HepG2 (cell line): ENCODE results near the gene ZNF30. TPM values are rescaled to one million over a fixed set of nuclear protein-coding genes. Genes with fewer than 3 reads are reported as not detected.
A peak's percentile ranks its signal among the peaks of the same experiment; 100 is the strongest.

Source experiments
- CREM ChIP-seq, 2 experiments: sonication (generic) in 1 of 2; formaldehyde crosslinking in 1 of 2; IDR thresholded peaks; 2 replicates each; pipeline versions ENCODE4 v1.4.0 to v1.6.1; 2016 to 2020; ENCODE audit warnings: antibody characterized with exemption in 1 of 2, mild to moderate bottlenecking in 1 of 2, missing genetic modification reagents in 1 of 2
- EEA1 ChIP-seq: sonication (generic); formaldehyde crosslinking; IDR thresholded peaks from 2 replicates; pipeline ENCODE4 v1.5.1; 2020; ENCODE audit warnings: mild to moderate bottlenecking, missing genetic modification reagents, borderline replicate concordance
- FOXM1 ChIP-seq: sonication (generic); formaldehyde crosslinking; IDR thresholded peaks from 2 replicates; pipeline ENCODE4 v1.5.0; 2020; ENCODE audit warnings: missing genetic modification reagents
- HNRNPK ChIP-seq: fragments of 200-400 bp; formaldehyde crosslinking; IDR thresholded peaks from 2 replicates; pipeline ENCODE4 v1.6.1; 2018; ENCODE audit warnings: low read length, low read depth, moderate library complexity, mild to moderate bottlenecking; ENCODE audit not compliant: poor library complexity, severe bottlenecking
- MTA3 ChIP-seq: sonication (generic); formaldehyde crosslinking; IDR thresholded peaks from 2 replicates; pipeline ENCODE4 v1.4.0; 2020; ENCODE audit warnings: missing genetic modification reagents
- RORA ChIP-seq: sonication (generic); formaldehyde crosslinking; IDR thresholded peaks from 2 replicates; pipeline ENCODE4 v1.5.0; 2020; ENCODE audit warnings: mild to moderate bottlenecking, missing genetic modification reagents, moderate library complexity
- SMAD3 ChIP-seq: sonication (generic); formaldehyde crosslinking; IDR thresholded peaks from 2 replicates; pipeline ENCODE4 v1.4.0; 2020; ENCODE audit warnings: missing genetic modification reagents
- SRSF4 ChIP-seq: fragments of 200-400 bp; formaldehyde crosslinking; IDR thresholded peaks from one replicate; pipeline ENCODE4 v1.6.1; 2018; ENCODE audit warnings: mild to moderate bottlenecking, low read depth, low read length, moderate library complexity; ENCODE audit not compliant: poor library complexity, severe bottlenecking
- ZBTB7B ChIP-seq: sonication (generic); formaldehyde crosslinking; IDR thresholded peaks from 2 replicates; pipeline ENCODE4 v1.4.0; 2020; ENCODE audit warnings: missing genetic modification reagents
- ZFY ChIP-seq: sonication (generic); formaldehyde crosslinking; IDR thresholded peaks from 2 replicates; pipeline ENCODE4 v1.4.0; 2020; ENCODE audit warnings: missing genetic modification reagents
- ZNF33B ChIP-seq: sonication (generic); formaldehyde crosslinking; IDR thresholded peaks from 2 replicates; pipeline ENCODE4 v1.5.1; 2020; ENCODE audit warnings: mild to moderate bottlenecking, missing genetic modification reagents
- ZNF598 ChIP-seq: sonication (generic); formaldehyde crosslinking; IDR thresholded peaks from 2 replicates; pipeline ENCODE4 v1.5.1; 2020; ENCODE audit warnings: mild to moderate bottlenecking, missing genetic modification reagents, borderline replicate concordance
- ZNF737 ChIP-seq: sonication (generic); formaldehyde crosslinking; IDR thresholded peaks from 2 replicates; pipeline ENCODE4 v1.5.0; 2020; ENCODE audit warnings: missing genetic modification reagents, mild to moderate bottlenecking, borderline replicate concordance
- polyA plus RNA-seq, 8 experiments: library from polyadenylated mRNA; depleted of rRNA in 3 of 8; stranded (reverse) in 7 of 8; unstranded in 1 of 8; fragments of >200 nt; fragmentation: Illumina TruSeq in 4 of 8; extraction: Trizol in 4 of 8; gene quantifications; 2 replicates each; pipeline versions ENCODE4 v1.2.1 to v1.2.3, GENCODE V29; 2011 to 2016; ENCODE audit warnings: low read depth in 4 of 8, missing spikeins in 1 of 8, mixed read lengths in 1 of 8; ENCODE audit not compliant: insufficient read depth in 1 of 8
- total RNA-seq, 5 experiments: library from RNA; depleted of rRNA; stranded (reverse); fragments of >200 nt; fragmentation: Illumina TruSeq; extraction: Trizol; gene quantifications; 2 replicates each; pipeline ENCODE4 v1.2.3, GENCODE V29; 2016; ENCODE audit warnings: low read depth in 1 of 5
- TF ChIP-seq, protein P1 (sequence below): sonication (generic); formaldehyde crosslinking; IDR thresholded peaks from 2 replicates; pipeline ENCODE4 v1.4.0; 2020; ENCODE audit warnings: low read depth, missing genetic modification reagents
- TF ChIP-seq, protein P2 (sequence below): sonication (generic); formaldehyde crosslinking; IDR thresholded peaks from 2 replicates; pipeline ENCODE4 v1.4.0; 2020; ENCODE audit warnings: missing genetic modification reagents
- TF ChIP-seq, protein P3 (sequence below): sonication (generic); formaldehyde crosslinking; IDR thresholded peaks from 2 replicates; pipeline ENCODE4 v1.8.0; 2022; ENCODE audit warnings: mild to moderate bottlenecking, missing genetic modification reagents; ENCODE audit not compliant: insufficient replicate concordance

ZNF30 gene
- total and polyA plus RNA-seq, 2 of the 13 experiments (the other 11 are each of a cell fraction or from before 2014, with no cell fraction given) = 2.3 to 4.4 TPM

DNA sequence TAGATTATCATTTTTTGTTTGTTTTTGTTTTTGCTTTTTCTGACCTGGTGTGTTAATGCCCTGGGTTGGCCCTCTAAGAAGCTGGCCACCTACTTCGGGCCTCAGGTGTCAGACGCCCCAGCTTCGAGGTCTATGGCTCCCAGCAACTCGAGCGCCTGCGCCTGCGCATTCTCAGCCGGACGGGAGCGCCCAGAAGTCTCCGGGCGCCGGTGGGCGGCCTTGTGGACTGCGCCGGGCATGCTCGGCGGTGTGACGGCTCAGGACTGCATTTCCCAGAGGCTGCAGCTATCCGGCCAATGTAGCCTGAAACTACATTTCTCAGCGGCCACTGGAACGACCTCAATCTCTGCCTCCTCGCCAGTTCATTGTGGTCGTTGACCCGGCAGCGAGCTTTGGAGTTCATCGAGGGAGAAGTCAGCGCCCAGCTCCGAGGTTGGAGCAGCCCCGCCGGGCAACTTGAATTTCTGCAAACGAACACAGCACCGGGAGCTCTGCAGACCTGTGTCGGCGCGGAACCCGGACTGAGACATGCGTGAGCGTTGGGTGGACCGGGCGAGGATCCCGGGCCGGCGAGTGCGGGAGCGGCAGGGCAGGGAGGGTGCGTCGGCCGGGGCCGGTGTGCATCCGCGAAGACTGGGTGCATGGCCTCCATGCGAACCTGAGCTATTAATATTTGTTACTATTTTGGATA is at the start of gene ZNF30 (continued):
- TF ChIP-seq ZFY (CRISPR knock-in tag) (peak; percentile 83), ZBTB7B (CRISPR knock-in tag) (0 out of 2 replicates have a peak, but pooled peaks have one; percentile 50), ZNF598 (CRISPR knock-in tag) (peak; percentile 83; the same call in 1 of the 2 replicates), HNRNPK (no peak), SMAD3 (CRISPR knock-in tag) (no peak), CREM (IDR thresholded peaks at IDR 0.05) (peak; percentile 17; the same call in 1 of the 2 replicates), CREM (CRISPR knock-in tag; IDR thresholded peaks at IDR 0.05) (no peak), MTA3 (CRISPR knock-in tag) (no peak), ZNF737 (CRISPR knock-in tag) (no peak), RORA (CRISPR knock-in tag) (no peak), FOXM1 (no peak), SRSF4 (no peak), EEA1 (CRISPR knock-in tag) (peak; percentile 66; the same call in 1 of the 2 replicates), ZNF33B (CRISPR knock-in tag) (peak; percentile 70)
- TF ChIP-seq, protein P1, sequence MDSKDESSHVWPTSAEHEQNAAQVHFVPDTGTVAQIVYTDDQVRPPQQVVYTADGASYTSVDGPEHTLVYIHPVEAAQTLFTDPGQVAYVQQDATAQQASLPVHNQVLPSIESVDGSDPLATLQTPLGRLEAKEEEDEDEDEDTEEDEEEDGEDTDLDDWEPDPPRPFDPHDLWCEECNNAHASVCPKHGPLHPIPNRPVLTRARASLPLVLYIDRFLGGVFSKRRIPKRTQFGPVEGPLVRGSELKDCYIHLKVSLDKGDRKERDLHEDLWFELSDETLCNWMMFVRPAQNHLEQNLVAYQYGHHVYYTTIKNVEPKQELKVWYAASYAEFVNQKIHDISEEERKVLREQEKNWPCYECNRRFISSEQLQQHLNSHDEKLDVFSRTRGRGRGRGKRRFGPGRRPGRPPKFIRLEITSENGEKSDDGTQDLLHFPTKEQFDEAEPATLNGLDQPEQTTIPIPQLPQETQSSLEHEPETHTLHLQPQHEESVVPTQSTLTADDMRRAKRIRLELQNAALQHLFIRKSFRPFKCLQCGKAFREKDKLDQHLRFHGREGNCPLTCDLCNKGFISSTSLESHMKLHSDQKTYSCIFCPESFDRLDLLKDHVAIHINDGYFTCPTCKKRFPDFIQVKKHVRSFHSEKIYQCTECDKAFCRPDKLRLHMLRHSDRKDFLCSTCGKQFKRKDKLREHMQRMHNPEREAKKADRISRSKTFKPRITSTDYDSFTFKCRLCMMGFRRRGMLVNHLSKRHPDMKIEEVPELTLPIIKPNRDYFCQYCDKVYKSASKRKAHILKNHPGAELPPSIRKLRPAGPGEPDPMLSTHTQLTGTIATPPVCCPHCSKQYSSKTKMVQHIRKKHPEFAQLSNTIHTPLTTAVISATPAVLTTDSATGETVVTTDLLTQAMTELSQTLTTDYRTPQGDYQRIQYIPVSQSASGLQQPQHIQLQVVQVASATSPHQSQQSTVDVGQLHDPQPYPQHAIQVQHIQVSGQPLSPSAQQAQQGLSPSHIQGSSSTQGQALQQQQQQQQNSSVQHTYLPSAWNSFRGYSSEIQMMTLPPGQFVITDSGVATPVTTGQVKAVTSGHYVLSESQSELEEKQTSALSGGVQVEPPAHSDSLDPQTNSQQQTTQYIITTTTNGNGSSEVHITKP = peak; percentile 70; the same call in 1 of the 2 replicates
- TF ChIP-seq, protein P2, sequence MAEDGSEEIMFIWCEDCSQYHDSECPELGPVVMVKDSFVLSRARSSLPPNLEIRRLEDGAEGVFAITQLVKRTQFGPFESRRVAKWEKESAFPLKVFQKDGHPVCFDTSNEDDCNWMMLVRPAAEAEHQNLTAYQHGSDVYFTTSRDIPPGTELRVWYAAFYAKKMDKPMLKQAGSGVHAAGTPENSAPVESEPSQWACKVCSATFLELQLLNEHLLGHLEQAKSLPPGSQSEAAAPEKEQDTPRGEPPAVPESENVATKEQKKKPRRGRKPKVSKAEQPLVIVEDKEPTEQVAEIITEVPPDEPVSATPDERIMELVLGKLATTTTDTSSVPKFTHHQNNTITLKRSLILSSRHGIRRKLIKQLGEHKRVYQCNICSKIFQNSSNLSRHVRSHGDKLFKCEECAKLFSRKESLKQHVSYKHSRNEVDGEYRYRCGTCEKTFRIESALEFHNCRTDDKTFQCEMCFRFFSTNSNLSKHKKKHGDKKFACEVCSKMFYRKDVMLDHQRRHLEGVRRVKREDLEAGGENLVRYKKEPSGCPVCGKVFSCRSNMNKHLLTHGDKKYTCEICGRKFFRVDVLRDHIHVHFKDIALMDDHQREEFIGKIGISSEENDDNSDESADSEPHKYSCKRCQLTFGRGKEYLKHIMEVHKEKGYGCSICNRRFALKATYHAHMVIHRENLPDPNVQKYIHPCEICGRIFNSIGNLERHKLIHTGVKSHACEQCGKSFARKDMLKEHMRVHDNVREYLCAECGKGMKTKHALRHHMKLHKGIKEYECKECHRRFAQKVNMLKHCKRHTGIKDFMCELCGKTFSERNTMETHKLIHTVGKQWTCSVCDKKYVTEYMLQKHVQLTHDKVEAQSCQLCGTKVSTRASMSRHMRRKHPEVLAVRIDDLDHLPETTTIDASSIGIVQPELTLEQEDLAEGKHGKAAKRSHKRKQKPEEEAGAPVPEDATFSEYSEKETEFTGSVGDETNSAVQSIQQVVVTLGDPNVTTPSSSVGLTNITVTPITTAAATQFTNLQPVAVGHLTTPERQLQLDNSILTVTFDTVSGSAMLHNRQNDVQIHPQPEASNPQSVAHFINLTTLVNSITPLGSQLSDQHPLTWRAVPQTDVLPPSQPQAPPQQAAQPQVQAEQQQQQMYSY (CRISPR knock-in tag) = peak; percentile 79
- TF ChIP-seq, protein P3, sequence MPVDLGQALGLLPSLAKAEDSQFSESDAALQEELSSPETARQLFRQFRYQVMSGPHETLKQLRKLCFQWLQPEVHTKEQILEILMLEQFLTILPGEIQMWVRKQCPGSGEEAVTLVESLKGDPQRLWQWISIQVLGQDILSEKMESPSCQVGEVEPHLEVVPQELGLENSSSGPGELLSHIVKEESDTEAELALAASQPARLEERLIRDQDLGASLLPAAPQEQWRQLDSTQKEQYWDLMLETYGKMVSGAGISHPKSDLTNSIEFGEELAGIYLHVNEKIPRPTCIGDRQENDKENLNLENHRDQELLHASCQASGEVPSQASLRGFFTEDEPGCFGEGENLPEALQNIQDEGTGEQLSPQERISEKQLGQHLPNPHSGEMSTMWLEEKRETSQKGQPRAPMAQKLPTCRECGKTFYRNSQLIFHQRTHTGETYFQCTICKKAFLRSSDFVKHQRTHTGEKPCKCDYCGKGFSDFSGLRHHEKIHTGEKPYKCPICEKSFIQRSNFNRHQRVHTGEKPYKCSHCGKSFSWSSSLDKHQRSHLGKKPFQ = peak; percentile 80
